NCI-H1694 treated with DMSO at 0.1 percent for 48 hours (cell line): ENCODE data around the gene ARNT2.

Source experiments
- DNase-seq: peaks from one replicate; lab custom pipeline; 2025; lab: John Stamatoyannopoulos, UW

Gene ARNT2

DNA sequence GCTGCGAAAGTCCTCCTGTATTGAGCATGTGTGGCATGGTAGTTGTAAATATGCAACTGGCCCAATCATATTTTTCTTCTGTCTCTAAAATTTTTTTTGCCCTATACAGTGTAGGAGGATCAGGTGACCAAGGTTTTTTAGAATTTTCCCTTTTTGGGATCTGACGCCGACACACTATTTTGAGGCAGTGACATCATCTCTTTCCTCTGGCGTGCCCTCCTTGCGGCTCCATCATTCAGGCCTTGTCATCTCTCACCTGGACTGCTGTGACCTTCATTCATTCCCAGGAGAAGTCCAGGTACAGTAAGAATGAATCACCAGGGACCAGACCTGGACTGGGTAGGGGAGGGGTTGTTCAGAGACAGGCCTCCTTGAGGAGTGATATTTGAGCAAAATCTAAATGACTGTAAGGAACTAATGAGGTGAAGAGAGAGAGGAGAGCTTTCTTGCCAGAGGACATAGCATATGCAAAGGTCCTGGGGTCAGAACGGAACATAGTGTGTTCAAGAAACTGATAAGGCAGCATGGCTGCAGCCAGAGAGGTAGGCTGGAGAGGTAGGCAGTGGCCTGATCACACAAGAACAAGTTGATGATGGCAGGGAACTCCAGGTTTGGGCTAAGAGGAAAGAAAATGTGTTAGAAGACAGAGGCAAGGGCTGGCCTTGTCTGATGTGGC lies 38.7 kb downstream of the ARNT2 start:
- DNase-seq: no peak

DNA sequence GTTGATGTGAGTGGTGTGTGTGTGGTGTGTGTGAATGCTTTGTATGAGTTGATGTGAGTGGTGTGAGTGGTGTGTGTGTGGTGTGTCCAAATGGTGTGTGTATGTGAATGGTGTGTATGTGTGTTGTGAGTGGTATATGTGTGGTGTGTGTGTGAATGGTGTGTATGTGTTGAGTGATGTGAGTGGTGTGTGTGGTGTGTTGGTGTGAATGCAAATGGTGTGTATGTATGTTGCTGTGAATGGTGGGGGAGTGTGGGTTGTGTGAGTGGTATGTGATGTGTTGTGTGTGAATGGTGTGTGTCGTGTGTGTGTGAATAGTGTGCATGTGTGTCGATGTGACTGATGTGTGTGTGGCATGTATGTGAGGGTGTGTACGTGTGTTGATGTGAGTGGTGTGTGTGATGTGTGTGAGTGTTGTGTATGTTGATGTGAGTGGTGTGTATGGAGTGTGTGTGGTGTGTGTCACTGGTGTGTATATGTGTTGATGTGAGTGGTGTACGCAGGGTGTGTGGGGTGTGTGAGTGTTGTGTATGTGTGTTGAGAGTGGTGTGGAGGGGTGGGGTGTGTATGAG lies 40.6 kb downstream of the ARNT2 start:
- no peak for DNase-seq

DNA sequence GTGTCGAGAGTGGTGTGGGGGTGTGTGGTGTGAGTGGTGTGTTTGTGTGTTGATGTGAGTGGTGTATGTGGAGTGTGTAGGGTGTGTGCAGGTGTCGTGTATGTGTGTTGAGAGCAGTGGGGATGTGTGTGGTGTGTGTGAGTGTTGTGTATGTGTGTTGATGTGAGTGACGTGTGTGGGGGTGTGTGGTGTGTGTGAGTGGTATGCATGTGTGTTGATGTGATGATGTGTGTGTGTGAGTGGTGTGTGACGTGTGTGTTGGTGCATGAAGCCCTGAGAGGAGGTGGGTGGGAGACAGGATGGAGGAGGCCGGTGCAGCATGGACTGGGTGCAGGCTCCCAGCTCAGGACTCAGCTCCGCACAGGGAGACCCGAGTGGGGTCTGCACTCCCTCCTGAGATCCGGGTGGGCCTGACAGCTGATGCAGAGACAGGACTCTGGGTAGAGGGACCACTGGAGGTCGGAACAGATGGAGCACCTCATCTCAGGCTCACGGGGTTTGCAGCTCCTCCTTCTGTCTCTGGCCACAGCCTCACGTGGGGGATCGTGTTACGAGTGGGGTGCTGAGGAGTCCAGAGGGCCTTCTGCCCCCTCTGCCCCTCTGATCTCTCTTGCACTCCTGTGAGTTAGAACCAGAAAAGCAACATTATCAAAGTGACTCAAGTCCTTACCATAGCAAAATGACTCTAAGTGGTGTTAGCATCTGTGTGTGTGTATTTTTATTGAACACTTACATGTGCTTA lies 41.3 kb downstream of the ARNT2 start:
- no peak for DNase-seq

DNA sequence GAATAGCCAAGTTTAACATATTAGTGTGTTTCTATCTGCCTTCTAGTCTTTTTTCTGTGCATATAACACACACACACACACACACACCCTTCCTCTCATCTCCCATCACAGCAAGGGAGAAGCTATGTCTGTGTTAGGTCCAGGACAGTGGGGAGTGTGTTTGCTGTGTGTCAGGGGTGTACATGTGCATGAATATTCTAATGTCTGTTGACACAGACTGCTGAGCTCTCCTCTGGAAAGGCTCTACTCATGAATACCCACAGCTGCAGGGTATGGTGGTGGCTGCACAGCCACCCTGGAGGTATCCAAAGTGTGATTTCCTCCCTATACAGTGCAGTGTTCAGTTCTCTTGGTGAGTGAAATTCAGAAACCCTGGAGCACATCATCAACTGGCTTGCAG lies 42.9 kb downstream of the ARNT2 start:
- no peak for DNase-seq

DNA sequence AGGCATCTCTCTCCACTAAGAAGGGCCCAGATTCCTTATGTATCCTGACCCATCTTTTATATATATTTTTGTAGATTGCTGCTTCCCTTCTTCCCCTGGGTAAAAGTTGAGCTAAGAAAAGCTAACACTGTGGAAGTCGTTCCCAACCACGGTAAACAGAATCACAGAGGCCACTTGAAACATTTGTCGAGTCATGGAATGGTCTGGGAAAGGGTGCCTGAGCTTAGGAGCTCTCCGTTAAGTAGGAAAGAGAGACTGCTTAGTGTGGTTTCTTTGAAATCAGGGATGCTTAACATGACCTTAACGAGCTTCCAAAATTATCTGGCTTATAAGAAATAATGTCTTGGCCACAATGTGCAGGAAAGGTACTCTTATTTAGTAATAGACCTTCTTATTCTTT lies 45.6 kb downstream of the ARNT2 start:
- no peak for DNase-seq

DNA sequence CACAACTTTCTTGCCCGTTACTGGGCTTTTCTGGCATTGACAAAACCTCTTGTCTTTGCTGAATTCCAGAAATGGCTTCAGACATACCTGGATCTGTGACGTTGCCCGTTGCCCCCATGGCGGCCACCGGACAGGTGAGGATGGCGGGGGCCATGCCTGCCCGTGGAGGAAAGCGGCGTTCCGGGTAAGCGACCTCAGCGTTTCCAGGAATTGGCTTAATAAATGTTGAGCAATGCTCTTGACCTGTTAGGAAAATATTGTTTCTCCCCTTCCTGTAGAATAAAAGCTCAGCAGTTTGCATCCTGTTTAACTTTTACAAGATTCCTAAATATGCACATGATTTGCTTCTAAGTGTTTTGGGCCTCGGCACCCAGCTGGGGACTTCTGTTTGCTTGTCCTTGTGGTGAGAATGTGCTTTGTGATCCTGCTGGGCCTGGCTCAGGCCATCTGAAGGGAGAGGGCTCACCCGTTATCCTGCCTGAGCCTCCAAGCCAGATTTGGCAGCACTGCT lies 46.7 kb downstream of the ARNT2 start:
- no peak for DNase-seq

DNA sequence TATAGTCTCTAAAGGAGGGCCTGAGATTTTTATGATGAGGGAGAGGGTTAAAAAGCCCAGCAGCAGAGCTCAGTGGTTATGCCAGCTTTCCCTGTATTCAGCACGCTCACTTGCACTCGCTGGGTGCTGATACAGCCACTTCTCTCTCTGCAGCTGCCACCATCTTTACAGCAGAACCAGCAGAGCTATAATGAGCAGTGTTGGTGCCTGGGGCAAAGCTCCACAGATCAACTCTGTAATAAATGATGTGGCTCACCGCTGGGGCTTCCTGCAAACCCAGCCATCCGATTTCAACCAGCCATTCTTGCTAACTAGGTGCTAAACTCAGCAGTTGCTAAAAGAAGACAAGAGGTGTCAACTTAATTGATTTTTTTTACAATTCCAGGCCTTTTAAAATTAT lies 48.0 kb downstream of the ARNT2 start:
- DNase-seq: no peak

DNA sequence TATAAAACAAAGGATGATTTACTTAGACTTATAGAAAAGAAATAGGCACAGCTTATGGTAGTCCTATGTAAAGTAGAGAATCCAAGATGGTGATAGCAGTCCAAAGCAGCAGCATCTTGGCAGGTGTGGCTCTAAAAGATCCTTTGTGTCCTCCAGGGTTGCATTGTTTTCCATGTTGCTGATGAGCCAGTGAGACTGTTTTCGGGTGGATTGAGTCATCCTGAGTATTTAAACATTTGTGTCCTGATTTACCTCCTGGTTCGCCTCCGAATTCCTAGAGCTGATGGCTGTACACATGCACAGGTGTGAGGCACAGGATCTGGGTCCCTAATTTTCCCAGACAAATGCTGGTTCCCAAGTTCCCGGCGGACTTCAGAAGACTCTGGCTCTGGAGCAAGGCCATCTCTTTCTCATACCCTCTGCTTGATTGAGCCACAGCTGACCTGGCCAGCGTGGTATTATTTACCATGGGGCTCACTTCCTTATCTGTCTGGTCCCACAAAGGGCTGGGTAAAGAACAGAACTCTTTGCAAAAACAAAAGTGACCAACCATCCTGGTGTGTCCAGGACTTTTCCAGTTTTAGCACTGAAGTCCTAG lies 51.0 kb downstream of the ARNT2 start:
- no peak for DNase-seq

DNA sequence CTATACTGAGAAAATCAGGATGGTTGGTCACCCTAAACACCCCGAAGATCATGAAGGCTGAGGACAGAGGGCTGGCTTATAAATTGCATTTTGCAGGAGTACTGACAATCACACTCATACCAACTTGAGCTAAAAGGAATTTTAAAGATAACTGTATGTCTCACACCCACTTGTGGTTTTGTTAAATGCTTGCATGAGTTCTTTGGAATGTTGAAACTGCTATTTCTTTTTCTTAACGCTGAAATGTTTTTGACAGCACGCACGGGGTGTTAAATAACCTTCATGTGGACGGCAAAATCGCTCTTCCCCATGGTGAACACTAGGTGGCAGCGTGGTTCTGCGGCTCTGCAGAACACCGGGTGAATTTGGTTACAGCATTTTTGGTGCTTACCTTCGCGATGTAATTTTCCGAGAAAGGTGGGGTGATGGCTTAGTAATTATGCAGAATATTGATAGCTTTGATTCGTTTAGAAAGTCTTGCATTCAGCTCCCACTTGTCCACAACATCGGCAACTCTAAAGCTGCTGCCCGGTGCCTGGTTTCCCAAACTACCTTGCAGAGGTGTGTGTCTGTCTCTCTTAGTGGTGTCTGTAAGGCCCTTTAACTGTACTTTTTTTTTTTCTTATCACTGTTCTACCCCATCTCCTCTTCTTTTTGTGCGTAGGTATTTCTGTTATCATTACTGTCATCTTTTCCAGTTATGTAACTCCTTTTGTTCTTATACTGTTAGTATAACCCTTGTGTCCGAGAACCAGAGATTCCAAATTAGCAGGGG lies 51.7 kb downstream of the ARNT2 start:
- peak; percentile 20 for DNase-seq

DNA sequence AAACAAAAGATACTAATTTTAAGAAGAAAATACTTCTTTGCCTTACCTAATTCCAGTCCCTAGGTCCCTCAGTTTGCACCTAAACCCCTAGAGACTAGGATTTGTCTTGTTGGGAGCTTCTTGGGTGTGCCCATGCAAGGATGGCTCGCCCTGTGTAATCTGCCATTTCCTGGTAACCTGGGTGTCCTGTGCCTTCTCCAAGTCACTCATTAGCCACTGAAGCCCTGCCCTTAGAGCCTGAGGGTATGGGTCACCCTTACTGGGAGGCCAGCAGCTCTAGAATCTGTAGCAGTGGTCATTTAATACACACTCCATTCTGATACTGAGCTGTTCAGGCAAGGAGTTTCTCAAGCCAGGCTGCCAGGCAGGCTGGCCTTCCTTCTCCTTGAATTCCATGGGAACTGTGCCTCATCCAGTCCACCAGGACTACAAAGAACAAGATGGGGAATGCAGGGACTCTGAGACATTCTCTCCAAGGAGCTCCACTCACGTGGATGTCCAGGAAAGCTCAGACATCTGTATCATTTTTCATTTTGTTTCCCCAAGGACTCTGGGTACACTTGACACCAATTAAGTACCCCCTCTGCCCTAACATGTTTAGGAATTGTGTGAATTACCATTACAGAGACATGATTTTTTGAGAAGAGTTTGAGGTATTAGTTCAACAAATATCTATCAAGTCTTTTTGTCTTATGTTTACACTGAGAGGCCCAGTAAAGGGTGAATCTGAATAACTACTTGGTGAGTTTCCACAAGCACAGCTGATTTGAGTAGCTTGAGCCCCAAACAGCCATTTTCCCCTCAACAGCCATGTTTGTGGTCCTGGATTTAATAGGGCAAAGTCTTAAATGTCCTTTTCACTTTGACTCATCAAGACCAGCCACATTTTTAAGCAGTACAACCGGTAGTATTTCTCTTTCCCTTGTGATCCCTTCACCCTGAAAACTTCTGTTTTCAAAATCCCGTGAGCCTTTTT lies 52.6 kb downstream of the ARNT2 start:
- no peak for DNase-seq

DNA sequence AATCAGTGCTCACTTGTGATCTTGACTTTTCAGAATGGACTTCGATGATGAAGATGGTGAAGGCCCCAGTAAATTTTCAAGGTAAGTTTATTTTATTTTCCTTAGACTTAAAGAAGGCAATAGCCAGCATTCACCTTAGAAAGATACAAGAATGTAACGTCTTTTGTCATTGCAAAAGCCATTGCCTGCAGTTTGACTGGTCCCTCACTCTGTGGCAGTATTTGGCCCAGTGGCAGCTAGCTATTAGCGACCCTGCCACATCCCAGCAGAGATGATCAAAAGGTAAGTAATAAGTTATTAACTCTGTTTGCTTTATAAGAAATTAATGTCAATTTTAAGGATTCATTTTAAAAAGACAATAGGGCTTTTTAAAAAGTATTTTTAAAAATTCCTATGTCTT lies 53.7 kb downstream of the ARNT2 start:
- no peak for DNase-seq

DNA sequence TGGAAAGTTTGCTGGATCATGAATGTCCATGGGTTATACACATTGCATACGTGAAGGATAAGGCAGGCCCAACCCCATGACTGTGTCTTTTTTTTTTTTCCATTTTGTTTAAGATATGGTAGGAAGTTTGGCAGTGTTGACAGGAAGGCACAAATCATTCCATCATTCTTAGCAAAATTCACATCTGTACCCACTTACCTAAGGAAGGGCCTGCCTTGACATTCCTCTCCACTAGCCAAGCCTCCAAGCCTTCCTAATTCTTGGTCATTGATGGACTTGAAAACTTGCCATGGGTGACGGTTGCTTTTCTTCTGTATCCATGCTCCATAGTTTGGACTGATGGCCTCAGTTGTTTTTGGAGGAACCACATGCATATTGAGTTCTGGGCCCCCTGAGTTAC lies 54.4 kb downstream of the ARNT2 start:
- no peak for DNase-seq

DNA sequence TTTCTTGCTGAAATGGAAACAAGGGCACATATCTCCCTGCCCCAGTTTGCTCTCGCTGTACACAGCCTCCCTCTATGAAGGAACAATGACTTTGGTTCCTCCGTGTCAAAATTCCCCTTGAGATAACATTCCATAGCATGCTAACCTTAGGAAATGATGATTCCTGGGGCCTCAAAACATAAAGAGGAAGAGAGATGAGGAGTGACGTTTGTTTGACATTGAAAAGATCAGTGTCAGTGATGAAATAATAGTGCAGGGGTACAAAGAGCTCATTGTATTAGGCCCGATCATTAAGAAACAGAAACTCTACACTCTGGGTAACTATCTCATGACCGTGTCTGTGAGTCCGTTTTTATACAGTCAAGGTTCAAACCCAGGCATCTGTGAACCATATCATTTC lies 55.2 kb downstream of the ARNT2 start:
- no peak for DNase-seq

DNA sequence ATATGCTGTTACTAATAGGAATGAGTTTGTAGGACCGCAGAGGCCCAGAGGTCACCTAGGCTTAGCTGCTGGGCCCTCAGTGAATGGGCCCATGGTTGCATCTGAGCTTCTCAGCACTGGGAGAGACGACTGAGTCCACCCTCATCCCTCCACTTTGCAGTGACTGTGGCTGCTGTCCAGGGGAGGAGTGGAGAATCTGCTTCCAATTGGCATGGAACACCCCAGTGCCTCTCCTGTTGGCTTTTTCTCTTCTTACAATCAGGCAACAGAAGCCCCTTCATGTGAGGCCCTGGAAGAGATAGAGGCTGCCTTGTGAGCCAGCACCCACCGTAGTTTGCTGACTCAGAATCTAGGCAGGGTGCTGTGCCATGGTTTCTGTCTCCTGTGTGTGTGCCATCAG lies 55.6 kb downstream of the ARNT2 start:
- DNase-seq: no peak

DNA sequence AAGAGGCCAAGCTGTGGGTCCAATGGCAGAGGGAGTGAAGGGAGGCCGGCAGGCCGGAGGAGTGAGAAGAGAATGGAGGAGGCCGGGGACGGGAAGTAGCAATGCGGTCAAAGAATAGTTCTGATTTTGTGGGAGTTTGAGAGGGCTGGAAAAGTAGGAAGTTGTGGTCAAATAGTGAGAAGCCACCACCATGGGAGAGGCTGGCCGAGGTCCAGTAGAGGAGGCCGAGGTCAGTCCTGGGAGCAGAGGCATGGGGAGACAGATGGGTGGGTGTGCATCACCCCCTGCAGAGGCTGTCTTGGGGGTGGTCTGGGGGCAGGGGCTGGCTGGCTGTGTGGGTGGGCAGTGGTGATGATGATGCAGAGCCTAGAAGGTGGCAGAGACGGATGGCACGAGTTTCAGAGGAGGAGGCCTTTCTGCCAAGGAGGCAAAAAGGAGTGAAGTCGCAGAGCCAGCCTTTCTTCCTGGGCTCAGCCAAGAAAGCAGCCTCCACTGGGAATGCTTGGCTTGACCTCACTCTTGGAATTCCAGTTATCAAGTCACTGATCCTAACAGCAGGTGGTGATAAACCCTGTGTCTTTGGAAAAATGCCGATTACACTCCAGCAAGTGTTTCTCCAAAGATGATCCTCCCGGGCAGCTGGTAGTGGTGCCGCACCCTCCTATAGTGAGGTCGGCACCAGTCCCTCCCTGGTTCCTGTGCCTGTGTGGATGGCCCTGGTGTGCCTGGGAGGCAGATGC lies 57.3 kb downstream of the ARNT2 start:
- DNase-seq: no peak

DNA sequence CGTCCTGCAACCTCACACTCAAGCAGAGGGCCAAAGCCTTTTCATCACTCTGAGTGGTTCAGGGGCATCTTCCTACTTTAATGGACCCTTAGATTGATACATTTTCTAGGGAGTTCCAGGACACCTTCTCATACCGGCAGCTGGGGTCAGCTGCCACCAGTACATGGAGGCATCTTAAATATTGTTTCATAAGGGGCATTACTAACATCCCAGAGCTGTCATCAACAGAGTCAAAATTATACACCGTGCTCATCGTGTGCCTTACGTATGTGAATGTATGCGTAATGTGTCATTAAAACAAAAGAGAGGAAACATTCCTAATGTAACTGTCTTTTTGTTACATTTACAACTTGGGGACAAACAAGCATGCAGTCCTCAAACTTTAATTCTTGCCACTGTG lies 57.9 kb downstream of the ARNT2 start:
- no peak for DNase-seq

DNA sequence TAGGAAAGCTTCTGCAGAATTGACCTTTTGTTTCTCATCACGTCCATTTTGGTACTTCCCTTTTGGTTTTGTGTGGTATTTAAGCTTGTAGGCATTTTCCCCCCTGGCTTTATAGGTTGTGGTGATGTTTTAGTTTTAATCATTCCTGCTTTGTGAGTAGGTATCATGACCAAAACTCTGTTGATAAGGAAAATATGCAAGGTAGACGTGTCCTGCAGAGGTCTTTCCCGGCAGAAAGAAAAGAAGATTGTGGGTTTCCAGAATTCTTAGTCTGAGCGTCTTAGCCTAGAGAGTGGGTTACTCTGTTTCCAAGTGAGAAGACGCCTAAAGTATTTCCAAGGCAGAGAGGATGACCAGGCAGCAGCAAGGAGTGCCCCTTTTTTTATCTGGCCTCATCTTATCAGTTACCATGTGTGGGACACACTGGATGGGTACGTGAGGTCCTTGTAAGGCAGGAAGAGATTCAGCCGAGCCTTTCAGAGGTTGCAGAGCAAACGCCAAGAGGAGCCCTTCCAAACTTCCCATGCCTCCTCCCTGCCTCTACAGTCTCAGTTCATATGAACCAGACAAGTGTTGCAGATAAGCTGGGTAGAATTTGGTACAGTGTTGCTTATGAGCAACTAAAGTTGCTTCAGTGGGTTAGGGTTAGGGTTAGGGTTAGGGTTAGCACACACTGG lies 58.8 kb downstream of the ARNT2 start:
- no peak for DNase-seq

DNA sequence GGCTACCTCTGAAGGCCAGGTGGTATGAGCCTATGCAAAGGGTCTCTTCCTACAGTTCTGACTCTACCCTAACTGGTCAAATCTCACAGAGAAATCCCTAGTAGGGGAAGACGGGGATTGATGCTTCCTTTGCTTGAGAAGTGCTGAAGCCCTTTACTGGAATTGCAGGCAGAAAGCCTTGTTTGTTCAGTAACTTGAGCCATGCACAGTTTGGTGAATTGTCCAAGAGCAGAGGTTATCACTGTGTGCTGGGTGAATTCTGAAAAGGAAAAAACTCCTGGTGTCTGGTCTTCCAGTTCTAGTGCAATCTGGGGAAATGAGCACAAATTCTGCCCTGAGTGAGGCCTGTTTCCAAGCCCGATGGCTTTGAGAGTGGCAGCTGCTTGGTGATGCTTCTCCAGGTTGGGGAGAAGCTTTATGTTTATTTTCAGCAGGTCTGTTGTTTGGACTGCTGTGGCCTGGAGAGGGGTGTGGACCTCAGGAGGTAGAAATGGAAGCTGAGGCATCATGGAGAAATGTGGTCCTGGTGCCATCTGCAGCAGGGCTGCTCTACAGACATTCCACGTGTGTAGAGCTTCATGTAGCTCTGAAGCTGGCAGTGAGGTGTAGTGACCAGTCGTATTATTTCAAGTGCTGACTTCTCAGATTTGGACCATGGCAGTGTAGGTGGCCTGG lies 60.9 kb downstream of the ARNT2 start:
- no peak for DNase-seq

DNA sequence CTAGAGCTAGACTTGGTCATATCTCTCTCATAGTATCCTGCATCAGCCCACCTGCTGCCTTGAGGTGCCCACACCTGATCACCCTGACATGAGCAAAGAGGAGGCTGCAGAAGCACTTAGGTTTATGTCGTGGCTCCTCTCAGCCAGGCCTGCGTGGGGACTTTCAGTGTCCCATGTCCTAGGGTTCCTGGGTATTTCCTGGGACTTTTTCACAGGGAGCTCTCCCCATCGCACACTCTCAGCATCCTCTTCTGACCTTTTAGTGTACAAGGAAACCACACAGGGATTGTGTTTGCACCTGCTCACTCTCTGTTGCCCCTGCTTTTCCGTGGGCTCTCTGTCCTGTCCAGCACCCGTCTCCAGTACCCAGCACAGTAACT lies 61.4 kb downstream of the ARNT2 start:
- no peak for DNase-seq
